Neural progenitor cell (in vitro differentiated cells): Measurements from ENCODE around the gene ZAR1.
"Not testable (repeated sequence)": the region's sequence is repeated elsewhere in the genome, so short reads cannot be mapped to it uniquely, and the experiment has no call there.

Experiments used
- EZH2phosphoT487 ChIP-seq: fragments of 200-600 bp; sonication (generic); IDR thresholded peaks from 2 replicates; pipeline ENCODE4 v1.6.1; 2017; ENCODE audit warnings: antibody characterized with exemption
- TF ChIP-seq, protein P1 (sequence below): fragments of 200-600 bp; sonication (generic); IDR thresholded peaks from 2 replicates; pipeline ENCODE4 v1.5.1; 2017; ENCODE audit warnings: antibody characterized with exemption, mild to moderate bottlenecking

DNA sequence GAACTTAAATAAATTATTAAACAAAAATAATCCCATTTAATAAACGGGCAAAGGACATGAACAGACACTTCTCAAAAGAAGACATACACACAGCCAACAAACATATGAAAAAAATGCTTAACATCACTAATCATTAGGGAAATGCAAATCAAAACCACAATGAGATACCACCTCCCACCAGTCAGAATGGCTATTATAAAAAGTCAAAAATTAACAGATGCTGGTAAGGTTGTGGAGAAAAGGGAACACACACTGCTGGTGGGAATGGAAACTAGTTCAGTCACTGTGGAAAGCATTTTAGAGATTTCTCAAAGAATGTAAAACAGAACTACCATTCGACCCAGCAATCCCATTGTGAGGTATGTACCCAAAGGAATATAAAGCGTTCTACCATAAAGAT lies 38.4 kb upstream of the ZAR1 start:
- TF ChIP-seq, protein P1, sequence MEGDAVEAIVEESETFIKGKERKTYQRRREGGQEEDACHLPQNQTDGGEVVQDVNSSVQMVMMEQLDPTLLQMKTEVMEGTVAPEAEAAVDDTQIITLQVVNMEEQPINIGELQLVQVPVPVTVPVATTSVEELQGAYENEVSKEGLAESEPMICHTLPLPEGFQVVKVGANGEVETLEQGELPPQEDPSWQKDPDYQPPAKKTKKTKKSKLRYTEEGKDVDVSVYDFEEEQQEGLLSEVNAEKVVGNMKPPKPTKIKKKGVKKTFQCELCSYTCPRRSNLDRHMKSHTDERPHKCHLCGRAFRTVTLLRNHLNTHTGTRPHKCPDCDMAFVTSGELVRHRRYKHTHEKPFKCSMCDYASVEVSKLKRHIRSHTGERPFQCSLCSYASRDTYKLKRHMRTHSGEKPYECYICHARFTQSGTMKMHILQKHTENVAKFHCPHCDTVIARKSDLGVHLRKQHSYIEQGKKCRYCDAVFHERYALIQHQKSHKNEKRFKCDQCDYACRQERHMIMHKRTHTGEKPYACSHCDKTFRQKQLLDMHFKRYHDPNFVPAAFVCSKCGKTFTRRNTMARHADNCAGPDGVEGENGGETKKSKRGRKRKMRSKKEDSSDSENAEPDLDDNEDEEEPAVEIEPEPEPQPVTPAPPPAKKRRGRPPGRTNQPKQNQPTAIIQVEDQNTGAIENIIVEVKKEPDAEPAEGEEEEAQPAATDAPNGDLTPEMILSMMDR: not testable (repeated sequence)
- TF ChIP-seq EZH2phosphoT487: not testable (repeated sequence)
